ENCODE data around the gene UPK1B.

The UPK1B gene

GRCh38 chr3:119177321-119177720 lies 3.9 kb downstream of the UPK1B start:
- DNase-seq = no peak

GRCh38 chr3:119181765-119182164 lies 8.4 kb downstream of the UPK1B start:
- no peak for DNase-seq

- DNase-seq = no peak
These were observed 10.7 kb downstream of the UPK1B start for GRCh38 chr3:119184111-119184510.

GRCh38 chr3:119184796-119185570 lies 11.6 kb downstream of the UPK1B start:
- DNase-seq = no peak

GRCh38 chr3:119187266-119187665 lies 13.9 kb downstream of the UPK1B start:
- no peak for DNase-seq

- no peak for DNase-seq
These were observed 18.4 kb downstream of the UPK1B start for GRCh38 chr3:119191800-119192199.

GRCh38 chr3:119194237-119195150 lies 21.1 kb downstream of the UPK1B start:
- DNase-seq = no peak

GRCh38 chr3:119195151-119195476 lies 21.7 kb downstream of the UPK1B start:
- no peak for DNase-seq

GRCh38 chr3:119195911-119196310 lies 22.5 kb downstream of the UPK1B start:
- DNase-seq = no peak

GRCh38 chr3:119205209-119205608 lies 31.8 kb downstream of the UPK1B start:
- no peak for DNase-seq

GRCh38 chr3:119205685-119206084 lies 32.3 kb downstream of the UPK1B start:
- no peak for DNase-seq

- DNase-seq = no peak
These were observed 33.5 kb downstream of the UPK1B start for GRCh38 chr3:119206611-119207511.

- DNase-seq = no peak
These were observed 34.1 kb downstream of the UPK1B start for GRCh38 chr3:119207512-119207875.

- no peak for DNase-seq
These were observed 37.8 kb downstream of the UPK1B start for GRCh38 chr3:119211193-119211592.

- DNase-seq = no peak
These were observed 38.4 kb downstream of the UPK1B start for GRCh38 chr3:119211803-119212202.

- no peak for DNase-seq
These were observed 45.7 kb downstream of the UPK1B start for GRCh38 chr3:119219069-119219468.

- no peak for DNase-seq
These were observed 46.8 kb downstream of the UPK1B start for GRCh38 chr3:119220198-119220597.

GRCh38 chr3:119220970-119221667 lies 47.7 kb downstream of the UPK1B start:
- DNase-seq = no peak

GRCh38 chr3:119221779-119222320 lies 48.5 kb downstream of the UPK1B start:
- no peak for DNase-seq

GRCh38 chr3:119222391-119222790 lies 49.0 kb downstream of the UPK1B start:
- DNase-seq = no peak

GRCh38 chr3:119223511-119223910 lies 50.1 kb downstream of the UPK1B start:
- no peak for DNase-seq

GRCh38 chr3:119225121-119225520 lies 51.7 kb downstream of the UPK1B start:
- no peak for DNase-seq
